ENCODE results near the gene FKBP10. TPM values are rescaled to one million over a fixed set of nuclear protein-coding genes. Genes with fewer than 3 reads are reported as not detected.
A peak's percentile ranks its signal among the peaks of the same experiment; 100 is the strongest.
"Not testable (repeated sequence)": the region's sequence is repeated elsewhere in the genome, so short reads cannot be mapped to it uniquely, and the experiment has no call there.

FKBP10 gene
- total and polyA plus RNA-seq, 3 experiments from 2014 or later = 1.4 to 1.5 TPM; not detected in 1

DNA sequence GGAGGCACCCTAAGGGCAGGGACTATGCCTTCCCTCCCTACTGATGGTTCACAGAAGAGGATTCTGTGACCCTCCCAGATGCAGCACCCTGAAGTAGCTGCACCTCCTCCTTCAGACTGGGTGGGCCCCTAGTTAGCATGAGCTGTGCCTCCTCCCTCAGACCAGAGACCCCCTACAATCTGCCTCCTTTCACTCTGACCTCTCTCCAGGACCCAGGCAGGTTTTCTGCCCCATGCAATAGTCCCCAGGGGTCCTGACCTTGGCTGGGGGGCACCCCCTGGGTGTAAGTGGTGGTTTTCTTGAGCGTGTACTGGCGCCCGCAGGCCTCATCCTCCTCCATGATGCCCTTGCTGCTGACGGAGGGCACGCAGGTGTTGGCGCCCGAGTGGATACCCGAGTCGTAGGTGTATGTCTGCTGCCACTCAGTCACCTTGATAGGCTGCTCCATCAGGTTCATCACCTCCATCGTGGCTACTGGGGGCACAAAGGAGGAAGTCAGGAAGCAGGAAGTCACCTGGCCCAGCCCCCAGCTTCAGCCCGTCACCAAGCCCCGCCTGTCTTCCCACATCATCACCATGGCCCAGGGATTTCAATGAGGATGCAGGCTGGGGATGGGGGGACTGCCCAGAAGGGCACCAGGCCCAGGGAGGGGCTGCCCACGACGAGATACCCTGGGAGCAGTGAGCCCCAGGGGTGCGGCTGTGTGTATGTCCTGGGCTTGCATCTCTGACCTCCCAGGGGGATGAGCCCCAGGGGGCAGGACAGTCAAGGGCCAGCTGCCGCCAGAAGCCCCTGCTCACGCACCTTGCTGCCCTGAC lies 41.2 kb upstream of the FKBP10 start:
- peaks cover 0 to 22% of the 10 kb centered on the region in 2 donors for H3K27me3 Mint-ChIP-seq
- peaks cover 0 to 2% (median 0%) of the 10 kb centered on the region in 5 donors for H3K9me3 Mint-ChIP-seq
- Histone ChIP-seq H3K36me3 (ENCODE audit: insufficient read depth, low read length) (no peaks in the 10 kb centered on the region), H3K27ac (ENCODE audit: low read depth, low read length) (no peak overlapping the region), H3K9me3 (ENCODE audit: low read length) (no peaks in the 10 kb centered on the region), H3K4me3 (ENCODE audit: low read length) (no peak overlapping the region), H3K27me3 (ENCODE audit: insufficient read depth, low read length, poor library complexity, severe bottlenecking) (no peaks in the 10 kb centered on the region), H3K4me1 (ENCODE audit: insufficient read depth, low read length) (no peaks in the 10 kb centered on the region)
- no peak overlapping the region for H3K4me3 Mint-ChIP-seq
- ChIA-PET CTCF (no interaction called here), POLR2A (no interaction called here)
- no peak for DNase-seq
- no peaks in the 10 kb centered on the region for H3K36me3 Mint-ChIP-seq
- no peaks in the 10 kb centered on the region for H3K4me1 Mint-ChIP-seq
- no peak overlapping the region for H3K27ac Mint-ChIP-seq

DNA sequence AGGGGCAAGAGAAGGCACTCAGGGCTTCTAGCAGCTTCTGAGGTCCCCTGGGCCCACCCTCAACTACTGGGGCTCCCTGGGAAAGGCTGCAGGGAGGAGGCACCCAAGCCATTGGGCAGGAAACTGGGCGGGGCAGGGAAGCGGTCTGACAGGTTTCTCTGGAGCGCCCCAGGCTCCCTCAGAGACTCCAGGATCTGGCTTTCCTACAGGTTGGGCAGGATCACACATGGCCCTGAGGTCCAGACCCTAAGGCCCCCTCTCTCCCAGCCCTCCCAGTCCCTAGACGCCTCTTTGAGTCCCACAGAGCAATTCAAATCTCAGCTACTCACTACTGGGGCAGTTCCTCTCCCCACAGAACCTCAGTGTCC lies 40.6 kb upstream of the FKBP10 start:
- Histone ChIP-seq H3K36me3 (ENCODE audit: insufficient read depth, low read length) (no peaks in the 10 kb centered on the region), H3K4me1 (ENCODE audit: insufficient read depth, low read length) (no peaks in the 10 kb centered on the region), H3K4me3 (ENCODE audit: low read length) (no peak overlapping the region), H3K27me3 (ENCODE audit: insufficient read depth, low read length, poor library complexity, severe bottlenecking) (no peaks in the 10 kb centered on the region), H3K27ac (ENCODE audit: low read depth, low read length) (no peak overlapping the region), H3K9me3 (ENCODE audit: low read length) (no peaks in the 10 kb centered on the region)
- H3K27ac Mint-ChIP-seq = no peak overlapping the region
- CTCF ChIA-PET = no interaction called here
- H3K9me3 Mint-ChIP-seq = peaks cover 0 to 2% (median 0%) of the 10 kb centered on the region in 5 donors
- H3K4me1 Mint-ChIP-seq = no peaks in the 10 kb centered on the region
- POLR2A ChIA-PET = no interaction called here
- no peak overlapping the region for H3K4me3 Mint-ChIP-seq
- no peaks in the 10 kb centered on the region for H3K36me3 Mint-ChIP-seq
- H3K27me3 Mint-ChIP-seq = peaks cover 0 to 22% of the 10 kb centered on the region in 2 donors
- no peak for DNase-seq

DNA sequence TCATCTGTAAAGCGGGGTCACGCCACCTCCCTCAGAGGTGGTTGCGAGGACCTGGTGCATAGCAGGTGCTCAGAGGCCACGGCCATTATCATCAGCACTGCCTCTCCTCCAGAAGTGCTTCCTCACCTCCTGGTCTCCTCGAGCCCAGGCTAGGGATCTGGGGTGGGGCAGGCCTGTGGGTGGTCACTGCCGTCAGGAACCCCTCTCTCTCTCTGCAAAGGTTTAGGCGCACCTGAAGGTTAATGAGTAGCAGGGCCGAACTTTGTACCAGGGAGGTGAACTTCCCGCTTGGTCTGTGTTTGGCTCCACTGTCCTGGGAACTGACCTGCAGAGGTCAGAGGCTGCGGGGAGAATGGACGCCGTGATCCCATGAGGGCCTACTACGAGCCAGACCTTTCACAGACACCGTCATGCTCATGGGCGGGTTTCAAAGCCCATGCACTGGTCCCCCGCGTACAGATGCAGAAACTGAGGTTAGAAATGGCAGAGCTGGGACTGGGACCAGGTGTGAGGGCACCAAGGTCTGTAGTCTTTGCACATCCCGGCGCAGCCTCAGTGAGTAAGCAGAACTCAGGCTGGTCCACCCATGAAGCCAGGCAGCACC lies 40.1 kb upstream of the FKBP10 start:
- Histone ChIP-seq H3K9me3 (ENCODE audit: low read length) (no peaks in the 10 kb centered on the region), H3K36me3 (ENCODE audit: insufficient read depth, low read length) (no peaks in the 10 kb centered on the region), H3K27me3 (ENCODE audit: insufficient read depth, low read length, poor library complexity, severe bottlenecking) (no peaks in the 10 kb centered on the region), H3K4me1 (ENCODE audit: insufficient read depth, low read length) (no peaks in the 10 kb centered on the region), H3K4me3 (ENCODE audit: low read length) (no peak overlapping the region), H3K27ac (ENCODE audit: low read depth, low read length) (no peak overlapping the region)
- DNase-seq = no peak
- Mint-ChIP-seq H3K27me3 (peaks cover 0 to 22% of the 10 kb centered on the region in 2 donors), H3K36me3 (no peaks in the 10 kb centered on the region), H3K9me3 (peaks cover 0 to 2% (median 0%) of the 10 kb centered on the region in 5 donors), H3K27ac (peak overlapping the region in 1 of 8 donors; percentile 58), H3K4me1 (no peaks in the 10 kb centered on the region), H3K4me3 (no peak overlapping the region)
- ChIA-PET POLR2A (no interaction called here), CTCF (no interaction called here)

- peaks cover 0 to 2% (median 0%) of the 10 kb centered on the region in 5 donors for H3K9me3 Mint-ChIP-seq
- POLR2A ChIA-PET = no interaction called here
- no peak overlapping the region for H3K4me3 ChIP-seq (ENCODE audit: low read length)
- H3K27ac Mint-ChIP-seq = no peak overlapping the region
- H3K27me3 ChIP-seq (ENCODE audit: insufficient read depth, low read length, poor library complexity, severe bottlenecking) = no peaks in the 10 kb centered on the region
- no peaks in the 10 kb centered on the region for H3K4me1 ChIP-seq (ENCODE audit: insufficient read depth, low read length)
- no peaks in the 10 kb centered on the region for H3K4me1 Mint-ChIP-seq
- no peaks in the 10 kb centered on the region for H3K36me3 Mint-ChIP-seq
- H3K27me3 Mint-ChIP-seq = peaks cover 0 to 22% of the 10 kb centered on the region in 2 donors
- DNase-seq = no peak
- H3K27ac ChIP-seq (ENCODE audit: low read depth, low read length) = no peak overlapping the region
- CTCF ChIA-PET = no interaction called here
- no peaks in the 10 kb centered on the region for H3K9me3 ChIP-seq (ENCODE audit: low read length)
- no peaks in the 10 kb centered on the region for H3K36me3 ChIP-seq (ENCODE audit: insufficient read depth, low read length)
- no peak overlapping the region for H3K4me3 Mint-ChIP-seq
Observed at GRCh38 chr17:41773190-41773588, 39.6 kb upstream of the FKBP10 start.

GRCh38 chr17:41773731-41774193 lies 39.0 kb upstream of the FKBP10 start:
- no peak overlapping the region for H3K27ac Mint-ChIP-seq
- H3K36me3 Mint-ChIP-seq = no peaks in the 10 kb centered on the region
- Histone ChIP-seq H3K4me1 (ENCODE audit: insufficient read depth, low read length) (no peaks in the 10 kb centered on the region), H3K27me3 (ENCODE audit: insufficient read depth, low read length, poor library complexity, severe bottlenecking) (no peaks in the 10 kb centered on the region), H3K36me3 (ENCODE audit: insufficient read depth, low read length) (no peaks in the 10 kb centered on the region), H3K27ac (ENCODE audit: low read depth, low read length) (no peak overlapping the region), H3K9me3 (ENCODE audit: low read length) (no peaks in the 10 kb centered on the region), H3K4me3 (ENCODE audit: low read length) (no peak overlapping the region)
- H3K4me3 Mint-ChIP-seq = no peak overlapping the region
- CTCF ChIA-PET = no interaction called here
- H3K27me3 Mint-ChIP-seq = peaks cover 0 to 22% of the 10 kb centered on the region in 2 donors
- no peak for DNase-seq
- H3K9me3 Mint-ChIP-seq = peaks cover 0 to 2% (median 0%) of the 10 kb centered on the region in 5 donors
- POLR2A ChIA-PET = no interaction called here
- no peaks in the 10 kb centered on the region for H3K4me1 Mint-ChIP-seq

DNA sequence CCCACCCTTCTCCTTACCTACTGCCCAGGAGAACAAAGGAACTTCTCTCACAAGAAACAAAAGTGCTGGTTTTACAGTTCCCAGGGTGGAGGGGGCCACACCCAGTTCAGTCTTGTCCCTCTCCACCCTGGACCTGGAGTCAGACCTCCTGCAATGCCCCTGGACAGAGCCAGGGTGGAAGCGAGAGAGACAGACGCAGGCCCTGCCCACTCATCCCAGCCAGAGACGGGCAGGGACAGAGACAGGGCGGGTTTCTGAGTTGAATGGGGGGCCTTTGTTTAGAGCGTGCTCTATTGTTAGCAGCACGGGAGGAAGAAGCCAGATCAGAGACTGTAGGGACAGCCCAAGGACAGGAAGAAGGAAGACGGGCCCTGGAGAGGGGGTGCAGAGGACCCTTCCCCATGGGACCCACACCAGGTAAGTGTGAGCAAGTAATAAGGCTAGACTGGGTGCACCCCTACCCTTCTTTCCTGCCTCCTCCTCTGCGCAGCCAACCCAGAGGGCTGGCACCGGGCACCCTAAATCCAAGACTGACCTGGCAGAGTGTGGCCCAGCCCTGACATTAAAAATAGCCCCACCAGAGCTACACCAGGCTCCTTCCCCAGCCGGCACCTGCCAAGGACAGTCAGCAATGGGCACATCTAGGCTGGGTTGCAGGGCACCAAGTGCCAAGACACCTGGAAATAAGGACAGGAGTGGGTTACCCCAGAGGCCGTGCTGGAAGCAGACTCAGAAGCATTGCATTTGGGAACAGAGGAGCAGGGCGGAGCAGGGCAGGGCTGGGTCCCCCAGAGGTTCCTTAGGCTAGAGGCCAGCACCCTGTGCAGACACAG lies 37.2 kb upstream of the FKBP10 start:
- no peak overlapping the region for H3K27ac Mint-ChIP-seq

DNA sequence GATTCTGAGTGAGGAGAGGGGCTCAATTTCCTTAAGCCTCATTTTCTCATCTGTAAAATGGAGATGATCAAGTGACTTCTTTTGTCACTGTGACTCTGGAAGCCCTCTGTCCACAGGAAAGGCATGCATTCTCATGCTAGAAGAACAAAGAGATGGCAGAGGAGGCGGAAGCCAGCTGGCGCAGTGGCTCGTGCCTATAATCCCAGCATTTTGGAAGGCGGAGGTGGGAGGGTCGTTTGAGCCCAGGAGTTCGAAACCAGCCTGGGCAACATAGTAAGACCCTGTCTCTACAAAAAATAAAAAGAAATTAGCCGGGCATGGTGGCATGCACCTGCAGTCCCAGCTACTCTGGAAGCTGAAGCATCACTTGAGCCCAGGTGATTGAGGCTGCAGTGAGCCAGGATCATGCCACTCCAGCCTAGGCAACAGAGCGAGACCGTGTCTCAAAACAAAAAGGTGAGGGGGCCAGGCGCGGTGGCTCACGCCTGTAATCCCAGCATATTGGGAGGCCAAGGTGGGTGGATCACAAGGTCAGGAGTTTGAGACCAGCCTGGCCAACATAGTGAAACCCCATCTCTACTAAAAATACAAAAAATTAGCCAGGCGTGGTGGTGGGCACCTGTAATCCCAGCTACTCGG lies 36.4 kb upstream of the FKBP10 start:
- H3K4me3 Mint-ChIP-seq; H3K27ac Mint-ChIP-seq; H3K4me1 ChIP-seq (ENCODE audit: insufficient read depth, low read length); H3K36me3 Mint-ChIP-seq; POLR2A ChIA-PET; H3K9me3 ChIP-seq (ENCODE audit: low read length); H3K36me3 ChIP-seq (ENCODE audit: insufficient read depth, low read length); H3K4me3 ChIP-seq (ENCODE audit: low read length); H3K27me3 ChIP-seq (ENCODE audit: insufficient read depth, low read length, poor library complexity, severe bottlenecking); H3K4me1 Mint-ChIP-seq; H3K27ac ChIP-seq (ENCODE audit: low read depth, low read length); H3K9me3 Mint-ChIP-seq; DNase-seq: not testable (repeated sequence)
- CTCF ChIA-PET = interaction anchor here (1.3 kb wide), 1 partner anchor 26 kb away, joined by 4 read pairs; no protein-coding TSS in a partner anchor
- H3K27me3 Mint-ChIP-seq = peaks cover 3 to 22% of the 10 kb centered on the region in 2 donors

More for the DNA sequence above, 37.2 kb upstream of the FKBP10 start:
- Mint-ChIP-seq H3K9me3 (peaks cover 0 to 2% (median 0%) of the 10 kb centered on the region in 5 donors), H3K4me3 (no peak overlapping the region), H3K36me3 (no peaks in the 10 kb centered on the region), H3K4me1 (no peaks in the 10 kb centered on the region), H3K27me3 (peaks cover 2 to 22% of the 10 kb centered on the region in 2 donors)
- ChIA-PET POLR2A (no interaction called here), CTCF (interaction anchor here (1.2 kb wide), 1 partner anchor 11 kb away, joined by 3 read pairs; no protein-coding TSS in a partner anchor)
- H3K27me3 ChIP-seq (ENCODE audit: insufficient read depth, low read length, poor library complexity, severe bottlenecking) = no peaks in the 10 kb centered on the region
- no peaks in the 10 kb centered on the region for H3K4me1 ChIP-seq (ENCODE audit: insufficient read depth, low read length)
- no peaks in the 10 kb centered on the region for H3K9me3 ChIP-seq (ENCODE audit: low read length)
- no peaks in the 10 kb centered on the region for H3K36me3 ChIP-seq (ENCODE audit: insufficient read depth, low read length)
- no peak for DNase-seq
- H3K27ac ChIP-seq (ENCODE audit: low read depth, low read length) = no peak overlapping the region
- H3K4me3 ChIP-seq (ENCODE audit: low read length) = no peak overlapping the region

All from CD8-positive, alpha-beta memory T cell (primary cell).